Coronary artery (tissue), 2 donors: ENCODE results near the gene GADD45G.

ENCODE experiments used
- DNase-seq: peaks from one replicate; pipeline ENCODE4 v3.0.0-alpha.2; 2017; ENCODE audit warnings: low spot score
- H3K27ac ChIP-seq, 2 donors: fragments of 200-600 bp; sonication (generic); one replicate each; pipeline ENCODE4 v1.5.1; 2016 to 2019
- H3K4me3 ChIP-seq: fragments of 200-600 bp; sonication (generic); 2 replicates; pipeline ENCODE4 v1.5.1; 2016; ENCODE audit warnings: mild to moderate bottlenecking, moderate library complexity
- CTCF ChIP-seq: fragments of 200-600 bp; sonication (generic); IDR thresholded peaks from one replicate; pipeline ENCODE4 v1.5.1; 2019; ENCODE audit warnings: antibody characterized with exemption

The GADD45G gene

GRCh38 chr9:89603767-89604665 is 796 bp upstream of the GADD45G start:
- Histone ChIP-seq H3K27ac (peak overlapping the region; percentile 84 to 97), H3K4me3 (peak overlapping the region; percentile 95)
- no peak for TF ChIP-seq CTCF
- DNase-seq: peak; percentile 80

GRCh38 chr9:89605465-89606048 is 745 bp downstream of the GADD45G start:
- peak overlapping the region; percentile 95 for H3K4me3 ChIP-seq
- DNase-seq: peak; percentile 83
- TF ChIP-seq CTCF: no peak
- peak overlapping the region; percentile 97 to 99 for H3K27ac ChIP-seq

GRCh38 chr9:89606049-89606623 is 1.3 kb downstream of the GADD45G start:
- H3K27ac ChIP-seq: peak overlapping the region; percentile 97 to 99
- TF ChIP-seq CTCF: no peak
- peak; percentile 87 for DNase-seq
- H3K4me3 ChIP-seq: peak overlapping the region; percentile 95

GRCh38 chr9:89606624-89607311 is 2.0 kb downstream of the GADD45G start:
- DNase-seq: peak; percentile 81
- TF ChIP-seq CTCF: no peak
- Histone ChIP-seq H3K4me3 (peak overlapping the region; percentile 95), H3K27ac (peak overlapping the region; percentile 97 to 99)

- Histone ChIP-seq H3K4me3 (no peak overlapping the region), H3K27ac (no peak overlapping the region)
- TF ChIP-seq CTCF: no peak
- no peak for DNase-seq
Observed at GRCh38 chr9:89608641-89609335, 4.0 kb downstream of the GADD45G start.

- no peak overlapping the region for H3K4me3 ChIP-seq
- no peak overlapping the region for H3K27ac ChIP-seq
- no peak for TF ChIP-seq CTCF
- no peak for DNase-seq
Observed at GRCh38 chr9:89609426-89610006, 4.7 kb downstream of the GADD45G start.
